ENCODE measurements around the gene ARHGAP25.

Gene ARHGAP25

GRCh38 chr2:68787356-68787755 is 52.7 kb downstream of the ARHGAP25 start:
- no peaks in the 10 kb centered on the region for H3K9me3 Mint-ChIP-seq
- H3K27ac Mint-ChIP-seq, result no peak overlapping the region
- no peaks in the 10 kb centered on the region for H3K27me3 Mint-ChIP-seq (ENCODE audit: low read depth)
- no peak overlapping the region for H3K4me3 Mint-ChIP-seq
- no peaks in the 10 kb centered on the region for H3K36me3 Mint-ChIP-seq (ENCODE audit: low read depth)
- TF ChIP-seq, protein P1, sequence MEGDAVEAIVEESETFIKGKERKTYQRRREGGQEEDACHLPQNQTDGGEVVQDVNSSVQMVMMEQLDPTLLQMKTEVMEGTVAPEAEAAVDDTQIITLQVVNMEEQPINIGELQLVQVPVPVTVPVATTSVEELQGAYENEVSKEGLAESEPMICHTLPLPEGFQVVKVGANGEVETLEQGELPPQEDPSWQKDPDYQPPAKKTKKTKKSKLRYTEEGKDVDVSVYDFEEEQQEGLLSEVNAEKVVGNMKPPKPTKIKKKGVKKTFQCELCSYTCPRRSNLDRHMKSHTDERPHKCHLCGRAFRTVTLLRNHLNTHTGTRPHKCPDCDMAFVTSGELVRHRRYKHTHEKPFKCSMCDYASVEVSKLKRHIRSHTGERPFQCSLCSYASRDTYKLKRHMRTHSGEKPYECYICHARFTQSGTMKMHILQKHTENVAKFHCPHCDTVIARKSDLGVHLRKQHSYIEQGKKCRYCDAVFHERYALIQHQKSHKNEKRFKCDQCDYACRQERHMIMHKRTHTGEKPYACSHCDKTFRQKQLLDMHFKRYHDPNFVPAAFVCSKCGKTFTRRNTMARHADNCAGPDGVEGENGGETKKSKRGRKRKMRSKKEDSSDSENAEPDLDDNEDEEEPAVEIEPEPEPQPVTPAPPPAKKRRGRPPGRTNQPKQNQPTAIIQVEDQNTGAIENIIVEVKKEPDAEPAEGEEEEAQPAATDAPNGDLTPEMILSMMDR (IDR thresholded peaks at IDR 0.05; ENCODE audit: unreplicated experiment in 3 of 3), result no peak
- no peaks in the 10 kb centered on the region for H3K4me1 Mint-ChIP-seq

DNA sequence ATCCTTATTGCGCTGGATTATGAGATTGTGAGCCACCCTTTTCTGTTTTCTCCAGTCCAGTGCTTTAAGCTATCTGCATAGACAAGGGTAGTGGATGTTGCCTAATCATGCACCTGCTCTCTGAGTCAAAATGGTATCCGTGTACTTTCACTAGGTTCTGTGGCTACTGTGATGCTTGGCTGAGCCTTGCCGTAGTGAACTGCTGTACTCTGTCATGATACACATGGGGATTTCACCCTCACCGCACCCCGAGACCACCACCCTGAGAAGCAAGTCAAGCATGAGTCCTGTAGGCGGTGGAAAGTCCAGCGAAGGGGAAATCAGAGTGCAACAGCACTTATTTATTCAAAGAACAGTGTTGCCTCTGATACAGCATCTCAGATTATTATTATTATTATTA is 55.0 kb downstream of the ARHGAP25 start:
- H3K4me1 Mint-ChIP-seq, result no peaks in the 10 kb centered on the region
- TF ChIP-seq, protein P1 (IDR thresholded peaks at IDR 0.05; ENCODE audit: unreplicated experiment in 3 of 3), result no peak
- no peaks in the 10 kb centered on the region for H3K27me3 Mint-ChIP-seq (ENCODE audit: low read depth)
- H3K4me3 Mint-ChIP-seq, result no peak overlapping the region
- no peaks in the 10 kb centered on the region for H3K36me3 Mint-ChIP-seq (ENCODE audit: low read depth)
- H3K9me3 Mint-ChIP-seq, result no peaks in the 10 kb centered on the region
- H3K27ac Mint-ChIP-seq, result no peak overlapping the region

GRCh38 chr2:68790600-68790999 is 56.0 kb downstream of the ARHGAP25 start:
- H3K9me3 Mint-ChIP-seq, result no peaks in the 10 kb centered on the region
- no peaks in the 10 kb centered on the region for H3K4me1 Mint-ChIP-seq
- H3K27me3 Mint-ChIP-seq (ENCODE audit: low read depth), result no peaks in the 10 kb centered on the region

GRCh38 chr2:68791914-68792313 is 57.3 kb downstream of the ARHGAP25 start:
- H3K4me3 Mint-ChIP-seq, result no peak overlapping the region
- no peak overlapping the region for H3K27ac Mint-ChIP-seq
- no peaks in the 10 kb centered on the region for H3K27me3 Mint-ChIP-seq (ENCODE audit: low read depth)
- H3K9me3 Mint-ChIP-seq, result no peaks in the 10 kb centered on the region
- H3K4me1 Mint-ChIP-seq, result no peaks in the 10 kb centered on the region
- TF ChIP-seq, protein P1 (IDR thresholded peaks at IDR 0.05; ENCODE audit: unreplicated experiment in 3 of 3), result no peak
- no peaks in the 10 kb centered on the region for H3K36me3 Mint-ChIP-seq (ENCODE audit: low read depth)

More at GRCh38 chr2:68790600-68790999, 56.0 kb downstream of the ARHGAP25 start:
- Mint-ChIP-seq H3K4me3 (no peak overlapping the region), H3K27ac (no peak overlapping the region), H3K36me3 (ENCODE audit: low read depth) (no peaks in the 10 kb centered on the region)
- TF ChIP-seq, protein P1 (IDR thresholded peaks at IDR 0.05; ENCODE audit: unreplicated experiment in 3 of 3), result no peak

DNA sequence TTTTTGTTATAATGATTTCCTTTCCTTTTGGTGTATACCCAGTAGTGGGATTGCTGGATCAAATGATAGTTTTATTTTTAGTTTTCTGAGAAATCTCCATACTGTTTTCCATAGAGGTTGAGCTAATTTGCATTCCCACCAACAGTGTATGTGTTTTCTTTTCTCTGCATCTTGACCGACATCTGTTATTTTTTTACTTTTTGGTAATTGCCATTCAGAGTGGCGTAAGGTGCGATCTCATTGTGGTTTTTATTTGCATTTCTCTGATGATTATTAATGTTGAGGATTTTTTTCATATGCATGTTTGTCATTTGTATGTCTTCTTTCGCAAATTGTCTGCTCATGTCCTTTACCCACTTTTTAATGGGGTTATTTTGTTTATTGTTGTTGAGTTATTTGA is 58.1 kb downstream of the ARHGAP25 start:
- Mint-ChIP-seq H3K4me3 (no peak overlapping the region), H3K36me3 (ENCODE audit: low read depth) (no peaks in the 10 kb centered on the region), H3K9me3 (no peaks in the 10 kb centered on the region), H3K4me1 (no peaks in the 10 kb centered on the region), H3K27me3 (ENCODE audit: low read depth) (no peaks in the 10 kb centered on the region), H3K27ac (no peak overlapping the region)
- TF ChIP-seq, protein P1 (IDR thresholded peaks at IDR 0.05; ENCODE audit: unreplicated experiment in 3 of 3), result no peak

DNA sequence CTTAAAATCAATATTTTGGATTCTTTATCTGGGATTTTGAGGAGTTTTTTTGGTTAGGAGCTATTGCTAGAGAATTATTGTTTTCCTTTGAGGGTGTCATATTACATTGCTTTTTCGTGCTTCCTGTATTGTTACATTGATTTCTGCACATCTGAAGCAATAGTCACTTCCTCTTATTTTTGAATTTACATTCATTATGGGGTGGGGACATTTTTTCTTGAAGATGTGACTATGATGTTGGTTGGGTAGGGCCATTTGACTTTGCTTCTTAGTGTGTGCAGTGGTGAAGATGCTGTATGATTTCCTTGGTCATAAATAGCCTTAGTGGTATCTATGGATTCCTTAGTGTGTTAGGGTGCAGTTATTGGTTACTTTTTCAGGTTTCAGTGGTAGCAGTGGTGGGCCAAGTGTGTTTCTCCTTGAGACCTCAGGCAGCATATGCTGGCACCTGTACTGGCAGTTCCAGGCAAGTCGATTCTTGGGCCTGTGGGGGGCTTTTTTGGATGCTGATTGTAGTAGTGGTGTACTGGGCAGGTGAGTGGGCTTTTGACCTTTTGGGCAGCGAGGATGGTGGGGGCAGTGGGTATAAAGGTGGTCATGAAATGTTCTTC is 61.8 kb downstream of the ARHGAP25 start:
- Mint-ChIP-seq H3K4me1 (no peaks in the 10 kb centered on the region), H3K27me3 (ENCODE audit: low read depth) (peaks cover 10% of the 10 kb centered on the region)

More for the DNA sequence above, 61.8 kb downstream of the ARHGAP25 start:
- no peak overlapping the region for H3K27ac Mint-ChIP-seq
- H3K9me3 Mint-ChIP-seq, result no peaks in the 10 kb centered on the region
- TF ChIP-seq, protein P1 (IDR thresholded peaks at IDR 0.05; ENCODE audit: unreplicated experiment in 3 of 3), result no peak
- H3K36me3 Mint-ChIP-seq (ENCODE audit: low read depth), result no peaks in the 10 kb centered on the region
- no peak overlapping the region for H3K4me3 Mint-ChIP-seq
